Spleen (tissue), 7 donors: ENCODE measurements around the gene CASP2.

Experiments used
- CTCF ChIP-seq, 11 experiments: fragments of 200-600 bp in 7 of 11; fragments of 450-650 bp in 4 of 11; sonication (generic) in 4 of 11; IDR thresholded peaks in 8 of 11; conservative IDR thresholded peaks in 3 of 11; 1 replicate in 7 of 11; 2 replicates in 4 of 11; pipeline versions ENCODE4 v1.4.0 to v1.8.0; 2016 to 2021; ENCODE audit warnings: antibody characterized with exemption in 11 of 11, inconsistent platforms in 4 of 11, mild to moderate bottlenecking in 1 of 11
- POLR2A ChIP-seq, 3 donors: fragments of 450-650 bp; IDR thresholded peaks; one replicate each; pipeline ENCODE4 v1.5.1; 2017; ENCODE audit warnings: antibody characterized with exemption in 3 of 3, mild to moderate bottlenecking in 1 of 3
- donor health status: DM: no; HTN: no; CAD: no; lungs with moderate emphysema.
- donor health status: DM: no; HTN: no; CAD: no.
- donor health status: DM: no; HTN: no; CAD: no.

DNA sequence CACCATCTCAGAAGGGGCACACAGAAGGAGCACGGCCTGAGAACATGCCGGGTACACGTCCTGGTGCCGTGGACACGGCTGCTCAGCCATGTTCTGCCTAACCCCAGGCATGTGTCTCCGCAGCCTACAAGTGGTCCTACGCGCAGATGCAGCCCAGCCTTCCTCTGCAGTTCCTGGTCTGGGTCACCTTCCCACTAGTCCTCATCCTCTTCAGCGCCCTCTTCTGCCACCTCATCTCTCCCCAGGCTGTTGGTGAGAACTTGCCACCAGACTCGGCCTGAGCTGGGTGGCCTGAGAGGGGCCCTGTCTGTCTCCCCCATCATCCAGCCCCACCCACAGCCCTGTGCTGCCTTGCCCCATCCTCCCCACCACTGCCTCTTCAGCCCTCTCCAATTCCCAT lies 33.1 kb downstream of the CASP2 start:
- TF ChIP-seq CTCF (IDR thresholded peaks at IDR 0.05 in 8 of 11, conservative IDR thresholded peaks at IDR 0.05 in 3 of 11) (no peak), POLR2A (IDR thresholded peaks at IDR 0.05) (no peak)
